Erythroblast (primary cell): ENCODE data around the gene ANKRD6.

ENCODE experiments used
- GATA1 ChIP-seq: IDR thresholded peaks from 2 replicates; pipeline ENCODE4 v1.6.1; 2011; ENCODE audit warnings: low read depth, mild to moderate bottlenecking, control low read depth, low read length, moderate library complexity
- POLR2A ChIP-seq: IDR thresholded peaks from 2 replicates; pipeline ENCODE4 v1.6.1; 2011; ENCODE audit warnings: mild to moderate bottlenecking, low read length

DNA sequence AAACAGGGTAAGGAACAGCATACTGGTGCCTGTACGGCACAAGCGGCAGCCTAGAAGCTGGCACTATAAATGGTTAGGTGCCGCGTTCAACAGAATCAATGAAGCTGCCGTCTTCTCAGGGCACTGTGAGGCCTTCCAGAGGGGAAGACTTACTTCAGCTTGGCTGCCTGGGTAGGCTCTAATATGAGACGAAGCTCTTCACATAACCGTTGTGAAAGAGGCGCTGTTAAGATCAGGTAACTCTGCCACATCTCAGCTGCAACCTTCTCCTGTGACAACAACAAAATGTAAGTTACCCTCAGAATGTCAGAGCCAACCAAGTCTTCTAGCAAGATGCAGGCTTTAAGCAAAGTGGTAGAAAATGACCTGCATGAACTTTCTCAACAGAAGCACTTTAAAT is 217.6 kb downstream of the ANKRD6 start:
- TF ChIP-seq POLR2A (no peak), GATA1 (no peak)
